Tibial nerve (tissue), 4 donors: ENCODE measurements around the gene SAMD15.

Source experiments
- EP300 ChIP-seq, 2 donors: sonication (generic); formaldehyde crosslinking; IDR thresholded peaks; one replicate each; pipeline ENCODE4 v1.6.1; 2017; ENCODE audit warnings: antibody characterized with exemption in 2 of 2, mild to moderate bottlenecking in 1 of 2
- POLR2A ChIP-seq, 2 donors: fragments of 450-650 bp; IDR thresholded peaks; one replicate each; pipeline ENCODE4 v1.6.1; 2017; ENCODE audit warnings: antibody characterized with exemption in 2 of 2, mild to moderate bottlenecking in 2 of 2, moderate library complexity in 2 of 2
- TF ChIP-seq, protein P1 (sequence below), 5 experiments: fragments of 200-600 bp in 3 of 5; fragments of 450-650 bp in 2 of 5; sonication (generic) in 3 of 5; IDR thresholded peaks; one replicate each; pipeline ENCODE4 v1.5.1; 2016 to 2019; ENCODE audit warnings: antibody characterized with exemption in 5 of 5, mild to moderate bottlenecking in 3 of 5, moderate library complexity in 2 of 5

GRCh38 chr14:77407158-77407557, 30.0 kb downstream of the SAMD15 start:
- TF ChIP-seq POLR2A (IDR thresholded peaks at IDR 0.05) (no peak), EP300 (IDR thresholded peaks at IDR 0.05) (no peak)
- TF ChIP-seq, protein P1, sequence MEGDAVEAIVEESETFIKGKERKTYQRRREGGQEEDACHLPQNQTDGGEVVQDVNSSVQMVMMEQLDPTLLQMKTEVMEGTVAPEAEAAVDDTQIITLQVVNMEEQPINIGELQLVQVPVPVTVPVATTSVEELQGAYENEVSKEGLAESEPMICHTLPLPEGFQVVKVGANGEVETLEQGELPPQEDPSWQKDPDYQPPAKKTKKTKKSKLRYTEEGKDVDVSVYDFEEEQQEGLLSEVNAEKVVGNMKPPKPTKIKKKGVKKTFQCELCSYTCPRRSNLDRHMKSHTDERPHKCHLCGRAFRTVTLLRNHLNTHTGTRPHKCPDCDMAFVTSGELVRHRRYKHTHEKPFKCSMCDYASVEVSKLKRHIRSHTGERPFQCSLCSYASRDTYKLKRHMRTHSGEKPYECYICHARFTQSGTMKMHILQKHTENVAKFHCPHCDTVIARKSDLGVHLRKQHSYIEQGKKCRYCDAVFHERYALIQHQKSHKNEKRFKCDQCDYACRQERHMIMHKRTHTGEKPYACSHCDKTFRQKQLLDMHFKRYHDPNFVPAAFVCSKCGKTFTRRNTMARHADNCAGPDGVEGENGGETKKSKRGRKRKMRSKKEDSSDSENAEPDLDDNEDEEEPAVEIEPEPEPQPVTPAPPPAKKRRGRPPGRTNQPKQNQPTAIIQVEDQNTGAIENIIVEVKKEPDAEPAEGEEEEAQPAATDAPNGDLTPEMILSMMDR (IDR thresholded peaks at IDR 0.05) = no peak
